Thymus (tissue), 11 donors: ENCODE data around the gene AP1S3. TPM values are rescaled to one million over a fixed set of nuclear protein-coding genes. Genes with fewer than 3 reads are reported as not detected.
"Not testable (repeated sequence)": the region's sequence is repeated elsewhere in the genome, so short reads cannot be mapped to it uniquely, and the experiment has no call there.

Experiments used
- DNase-seq, 9 donors: peaks; one replicate each; pipeline ENCODE4 v3.0.0-alpha.2; 2013; ENCODE audit warnings: low spot score in 9 of 9, low read depth in 6 of 9, missing footprints in 1 of 9
- H3K27ac ChIP-seq, 2 donors: one replicate each; pipeline ENCODE4 v1.5.1; 2013; ENCODE audit warnings: control low read depth in 1 of 2, low read depth in 1 of 2, low read length in 1 of 2, mild to moderate bottlenecking in 1 of 2, moderate library complexity in 1 of 2
- H3K27me3 ChIP-seq, 2 donors: one replicate each; pipeline ENCODE4 v1.5.1; 2013; ENCODE audit warnings: low read length in 1 of 2; ENCODE audit not compliant: control insufficient read depth in 2 of 2, insufficient read depth in 1 of 2
- H3K36me3 ChIP-seq, 2 donors: one replicate each; pipeline ENCODE4 v1.5.1; 2013; ENCODE audit warnings: low read length in 1 of 2, mild to moderate bottlenecking in 1 of 2, moderate library complexity in 1 of 2; ENCODE audit not compliant: control insufficient read depth in 2 of 2, insufficient read depth in 2 of 2
- H3K4me1 ChIP-seq, 2 donors: one replicate each; pipeline ENCODE4 v1.5.1; 2013; ENCODE audit warnings: low read length in 2 of 2; ENCODE audit not compliant: control insufficient read depth in 2 of 2, insufficient read depth in 2 of 2
- H3K4me3 ChIP-seq, 2 donors: one replicate each; pipeline ENCODE4 v1.5.1; 2013; ENCODE audit warnings: low read length in 2 of 2, control low read depth in 1 of 2, mild to moderate bottlenecking in 1 of 2
- H3K9me3 ChIP-seq, 2 donors: one replicate each; pipeline ENCODE4 v1.5.1; 2013; ENCODE audit warnings: low read length in 1 of 2, mild to moderate bottlenecking in 1 of 2; ENCODE audit not compliant: control insufficient read depth in 2 of 2, insufficient read depth in 1 of 2
- WGBS: extraction: QIAGEN DNeasy Blood & Tissue Kit; methylation state at CpG from one replicate; pipeline ENCODE4 v1.1.7; 2013; 5-methylcytosine and 5-hydroxymethylcytosine counted together
- polyA plus RNA-seq: library from polyadenylated mRNA; stranded (reverse); fragments of 200-250 nt; gene quantifications from one replicate; pipeline ENCODE4 v1.2.3, GENCODE V29; 2013
- total RNA-seq: library from RNA; stranded (reverse); fragments of 120-200 nt; gene quantifications from one replicate; pipeline ENCODE4 v1.2.4, GENCODE V29; 2013
- donor health status: healthy.

The AP1S3 gene
- total and polyA plus RNA-seq, 2 donors = 1.6 to 2.5 TPM

GRCh38 chr2:223761746-223762145 lies 75.6 kb downstream of the AP1S3 start:
- DNase-seq, H3K4me1 ChIP-seq, H3K36me3 ChIP-seq, H3K4me3 ChIP-seq, H3K27ac ChIP-seq, H3K9me3 ChIP-seq, H3K27me3 ChIP-seq: not testable (repeated sequence)
- WGBS = 96% methylated on average over 7 of the region's 7 CpGs

- DNase-seq = peak in 5 of 9 donors; percentile 8 to 49 (median 11)
- Histone ChIP-seq H3K27me3 (no peaks in the 10 kb centered on the region), H3K27ac (no peak overlapping the region), H3K9me3 (no peaks in the 10 kb centered on the region), H3K4me1 (peaks cover 0 to 5% of the 10 kb centered on the region in 2 donors), H3K36me3 (no peaks in the 10 kb centered on the region), H3K4me3 (no peak overlapping the region)
- WGBS = 75% methylated on average over 8 of the region's 8 CpGs
Observed at GRCh38 chr2:223760838-223761502, 76.4 kb downstream of the AP1S3 start.

- Histone ChIP-seq H3K27me3 (no peaks in the 10 kb centered on the region), H3K4me1 (peaks cover 0 to 5% of the 10 kb centered on the region in 2 donors), H3K4me3 (no peak overlapping the region), H3K36me3 (no peaks in the 10 kb centered on the region), H3K9me3 (no peaks in the 10 kb centered on the region), H3K27ac (no peak overlapping the region)
- WGBS = 90% methylated on average over 8 of the region's 8 CpGs
- DNase-seq = no peak
Observed at GRCh38 chr2:223759569-223760430, 77.6 kb downstream of the AP1S3 start.

- no peak overlapping the region for H3K27ac ChIP-seq
Observed at GRCh38 chr2:223758131-223758840, 79.1 kb downstream of the AP1S3 start.

GRCh38 chr2:223753940-223754339 lies 83.4 kb downstream of the AP1S3 start:
- H3K27ac ChIP-seq = no peak overlapping the region
- 86% methylated on average over 4 of the region's 4 CpGs for WGBS
- no peaks in the 10 kb centered on the region for H3K4me1 ChIP-seq
- no peaks in the 10 kb centered on the region for H3K9me3 ChIP-seq
- no peak overlapping the region for H3K4me3 ChIP-seq
- no peak for DNase-seq
- no peaks in the 10 kb centered on the region for H3K27me3 ChIP-seq
- H3K36me3 ChIP-seq = no peaks in the 10 kb centered on the region

More at GRCh38 chr2:223758131-223758840, 79.1 kb downstream of the AP1S3 start:
- H3K9me3 ChIP-seq = no peaks in the 10 kb centered on the region
- DNase-seq = no peak
- no peaks in the 10 kb centered on the region for H3K36me3 ChIP-seq
- peaks cover 0 to 5% of the 10 kb centered on the region in 2 donors for H3K4me1 ChIP-seq
- no peak overlapping the region for H3K4me3 ChIP-seq
- 95% methylated on average over 4 of the region's 4 CpGs for WGBS
- H3K27me3 ChIP-seq = no peaks in the 10 kb centered on the region

GRCh38 chr2:223751012-223751411 lies 86.4 kb downstream of the AP1S3 start:
- Histone ChIP-seq H3K36me3 (no peaks in the 10 kb centered on the region), H3K4me1 (no peaks in the 10 kb centered on the region), H3K27ac (no peak overlapping the region), H3K4me3 (no peak overlapping the region), H3K9me3 (no peaks in the 10 kb centered on the region), H3K27me3 (no peaks in the 10 kb centered on the region)
- no peak for DNase-seq
- 88% methylated on average over 1 of the region's 1 CpG for WGBS

GRCh38 chr2:223747392-223748042 lies 89.9 kb downstream of the AP1S3 start:
- Histone ChIP-seq H3K4me3 (no peak overlapping the region), H3K4me1 (no peaks in the 10 kb centered on the region), H3K36me3 (no peaks in the 10 kb centered on the region), H3K9me3 (peaks cover 0 to 2% of the 10 kb centered on the region in 2 donors), H3K27me3 (no peaks in the 10 kb centered on the region), H3K27ac (no peak overlapping the region)
- 80% methylated on average over 2 of the region's 2 CpGs for WGBS
- no peak for DNase-seq

GRCh38 chr2:223746611-223747010 lies 90.8 kb downstream of the AP1S3 start:
- 95% methylated on average over 2 of the region's 2 CpGs for WGBS
- DNase-seq = no peak
- Histone ChIP-seq H3K36me3 (no peaks in the 10 kb centered on the region), H3K9me3 (peaks cover 0 to 2% of the 10 kb centered on the region in 2 donors), H3K4me3 (no peak overlapping the region), H3K27ac (no peak overlapping the region), H3K27me3 (no peaks in the 10 kb centered on the region), H3K4me1 (no peaks in the 10 kb centered on the region)
